GM12878 (cell line): ENCODE data around the gene SEC14L6. TPM values are rescaled to one million over a fixed set of nuclear protein-coding genes. Genes with fewer than 3 reads are reported as not detected.

Source experiments
- ATAC-seq: fragments of 200-7000 bp; cut with Tn5 transposase; 3 replicates; pipeline ENCODE4 v1.9.1; 2020; ENCODE audit warnings: mild to moderate bottlenecking, moderate library complexity
- BruUV-seq: library from RNA; stranded (reverse); fragments of 400-500 nt; replicated peaks from 2 replicates; lab custom pipeline; 2021; lab: Mats Ljungman, UMichigan
- CTCF ChIA-PET: fragments of 300-600 bp; sonication (Branson Sonifier 250); formaldehyde crosslinking; extraction: SDS; loops from one replicate; lab custom pipeline; 2021; ENCODE audit warnings: inconsistent platforms; lab: Yijun Ruan, JAX
- POLR2A ChIA-PET: fragments of 350-600 bp; formaldehyde crosslinking; extraction: SDS; loops from one replicate; lab custom pipeline; 2021; ENCODE audit warnings: inconsistent platforms; lab: Charles Lee
- RAD21 ChIA-PET: fragments of 300-600 bp; sonication (Branson Sonifier 250); formaldehyde crosslinking; loops from one replicate; lab custom pipeline; 2023; ENCODE audit warnings: antibody characterized with exemption; ENCODE audit not compliant: unreplicated experiment; lab: Charles Lee
- SMC1A ChIA-PET: fragments of 300-600 bp; sonication (Branson Sonifier 250); formaldehyde crosslinking; loops from one replicate; lab custom pipeline; 2023; ENCODE audit not compliant: unreplicated experiment, uncharacterized antibody; lab: Charles Lee
- DNase-seq: peaks from one replicate; pipeline ENCODE4 v3.0.0-alpha.2; 2011; ENCODE audit warnings: low read depth, low spot score
- FAIRE-seq: peaks from 3 replicates; lab custom pipeline; 2011; peaks lifted over from hg19 to GRCh38; lab: Jason Lieb, UNC
- H2AFZ ChIP-seq: 2 replicates; pipeline ENCODE4 v1.6.0; 2011; ENCODE audit warnings: low read depth, low read length, control low read depth; ENCODE audit not compliant: control insufficient read depth
- H3K27ac ChIP-seq: 2 replicates; pipeline ENCODE4 v1.5.1; 2011; ENCODE audit warnings: control low read depth; ENCODE audit not compliant: control insufficient read depth, insufficient read depth
- H3K27me3 ChIP-seq, 2 experiments: replicated peaks in 1 of 2; 2 replicates each; pipeline versions ENCODE4 v1.6.0 to v1.6.1; 2011; ENCODE audit warnings: low read length in 1 of 2; ENCODE audit not compliant: control insufficient read depth in 2 of 2, insufficient read depth in 2 of 2
- H3K36me3 ChIP-seq, 2 experiments: 2 replicates each; pipeline ENCODE4 v1.5.1; 2011; ENCODE audit warnings: low read length in 1 of 2; ENCODE audit not compliant: control insufficient read depth in 2 of 2, insufficient read depth in 2 of 2
- H3K4me1 ChIP-seq: 2 replicates; pipeline ENCODE4 v1.6.1; 2011; ENCODE audit warnings: mild to moderate bottlenecking, low read length, moderate library complexity, mixed read lengths; ENCODE audit not compliant: control insufficient read depth, insufficient read depth
- H3K4me2 ChIP-seq: 2 replicates; pipeline ENCODE4 v1.6.0; 2011; ENCODE audit warnings: control low read depth; ENCODE audit not compliant: control insufficient read depth, insufficient read depth
- H3K4me3 ChIP-seq: fragments of 200-600 bp; sonication (generic); 2 replicates; pipeline ENCODE4 v1.5.1; 2016
- H3K79me2 ChIP-seq: 2 replicates; pipeline ENCODE4 v1.6.0; 2011; ENCODE audit warnings: low read length; ENCODE audit not compliant: control insufficient read depth, insufficient read depth
- H3K9ac ChIP-seq: 2 replicates; pipeline ENCODE4 v1.8.0; 2011; ENCODE audit warnings: low read length, control low read depth, mixed read lengths; ENCODE audit not compliant: control insufficient read depth, insufficient read depth
- H3K9me3 ChIP-seq: replicated peaks from 3 replicates; pipeline ENCODE4 v1.5.1; 2011; ENCODE audit warnings: mild to moderate bottlenecking, low read length; ENCODE audit not compliant: control insufficient read depth, insufficient read depth
- H4K20me1 ChIP-seq: 2 replicates; pipeline ENCODE4 v1.6.0; 2011; ENCODE audit not compliant: control insufficient read depth, insufficient read depth
- CHD2 ChIP-seq: IDR thresholded peaks from 2 replicates; pipeline ENCODE4 v1.6.1; 2011; ENCODE audit warnings: low read depth, low read length, improper control_type of control experiment, borderline replicate concordance
- EP300 ChIP-seq, 2 experiments: fragments of 150-350 bp in 1 of 2; IDR thresholded peaks; 2 replicates each; pipeline ENCODE4 v1.6.1; 2011 to 2012; ENCODE audit warnings: low read depth in 2 of 2, low read length in 2 of 2, borderline replicate concordance in 1 of 2, improper control_type of control experiment in 1 of 2, inconsistent platforms in 1 of 2; ENCODE audit not compliant: control insufficient read depth in 1 of 2
- GABPA ChIP-seq: IDR thresholded peaks from 2 replicates; pipeline ENCODE4 v1.6.1; 2014; ENCODE audit warnings: antibody characterized with exemption, low read depth, mild to moderate bottlenecking, inconsistent platforms
- IKZF1 ChIP-seq: fragments of 450-650 bp; conservative IDR thresholded peaks from 2 replicates; pipeline ENCODE4 v1.6.1; 2017; ENCODE audit warnings: antibody characterized with exemption, mild to moderate bottlenecking
- IRF4 ChIP-seq: IDR thresholded peaks from 2 replicates; pipeline ENCODE4 v1.6.1; 2011; ENCODE audit warnings: low read depth, low read length
- MTA2 ChIP-seq: fragments of 450-650 bp; IDR thresholded peaks from 2 replicates; pipeline ENCODE4 v1.6.1; 2016; ENCODE audit warnings: low read depth, mild to moderate bottlenecking, moderate library complexity
- MXI1 ChIP-seq: fragments of 150-350 bp; IDR thresholded peaks from 2 replicates; pipeline ENCODE4 v1.6.1; 2011; ENCODE audit warnings: low read depth, mild to moderate bottlenecking, inconsistent platforms, low read length, improper control_type of control experiment
- SRF ChIP-seq, 2 experiments: IDR thresholded peaks; 2 replicates each; pipeline ENCODE4 v1.6.1; 2011; ENCODE audit warnings: low read depth in 2 of 2, low read length in 2 of 2, mild to moderate bottlenecking in 1 of 2, moderate library complexity in 1 of 2
- YBX1 ChIP-seq: fragments of 450-650 bp; IDR thresholded peaks from 2 replicates; pipeline ENCODE4 v1.6.1; 2016; ENCODE audit warnings: antibody characterized with exemption
- ZNF207 ChIP-seq: fragments of 450-650 bp; IDR thresholded peaks from 2 replicates; pipeline ENCODE4 v1.6.1; 2014; ENCODE audit warnings: antibody characterized with exemption, mild to moderate bottlenecking, borderline replicate concordance
- WGBS: methylation state at CpG from one replicate; pipeline ENCODE4 v1.1.6; 2016; ENCODE audit warnings: low lambda C conversion rate; ENCODE audit not compliant: insufficient replicate concordance, insufficient coverage; ENCODE audit errors: missing lambda C conversion rate; 5-methylcytosine and 5-hydroxymethylcytosine counted together
- in situ Hi-C: fragments of 300-500 bp; cut with MboI; formaldehyde crosslinking; loops from 9 replicates; pipeline ENCODE4 v1.14.3; 2018; ENCODE audit warnings: mixed read lengths
- intact Hi-C: fragments of 100-400 bp; cut with micrococcal nuclease; formaldehyde crosslinking; loops from one replicate; pipeline ENCODE4 v1.14.2; 2022; ENCODE audit not compliant: unreplicated experiment
- polyA plus RNA-seq, 11 experiments: library from polyadenylated mRNA; depleted of rRNA in 4 of 11; unstranded in 6 of 11; stranded (reverse) in 5 of 11; fragments of >200 nt; fragmentation: Nextera tagmentation in 4 of 11; fragmentation: Illumina TruSeq in 1 of 11; extraction: Ambion mirVana in 4 of 11; extraction: Trizol in 1 of 11; gene quantifications; 1 replicate in 1 of 11; 2 replicates in 10 of 11; pipeline versions ENCODE4 v1.2.1 to v1.2.3, GENCODE V29; 2011 to 2016; ENCODE audit warnings: inconsistent platforms in 2 of 11, missing spikeins in 2 of 11, low read depth in 1 of 11
- total RNA-seq, 4 experiments: library from RNA; depleted of rRNA in 3 of 4; stranded (reverse); fragments of >200 nt in 3 of 4; fragmentation: Illumina TruSeq in 1 of 4; extraction: Trizol in 1 of 4; gene quantifications; 2 replicates each; pipeline versions ENCODE4 v1.2.1 to v1.2.3, GENCODE V29; 2013 to 2021
- TF ChIP-seq, protein P1 (sequence below): fragments of 450-650 bp; IDR thresholded peaks from 2 replicates; pipeline ENCODE4 v1.6.1; 2017; ENCODE audit warnings: mild to moderate bottlenecking, moderate library complexity
- TF ChIP-seq, protein P2 (sequence below): fragments of 450-650 bp; formaldehyde crosslinking; IDR thresholded peaks from 2 replicates; pipeline ENCODE4 v1.4.0; 2022; ENCODE audit warnings: mild to moderate bottlenecking, moderate library complexity
- TF ChIP-seq, protein P3 (sequence below): fragments of 450-650 bp; IDR thresholded peaks from 2 replicates; pipeline ENCODE4 v1.6.1; 2016; ENCODE audit warnings: mild to moderate bottlenecking, moderate library complexity, borderline replicate concordance

The SEC14L6 gene
- total and polyA plus RNA-seq, 10 of the 15 experiments (the other 5 are each of a cell fraction or from before 2014, with no cell fraction given), result not detected

DNA sequence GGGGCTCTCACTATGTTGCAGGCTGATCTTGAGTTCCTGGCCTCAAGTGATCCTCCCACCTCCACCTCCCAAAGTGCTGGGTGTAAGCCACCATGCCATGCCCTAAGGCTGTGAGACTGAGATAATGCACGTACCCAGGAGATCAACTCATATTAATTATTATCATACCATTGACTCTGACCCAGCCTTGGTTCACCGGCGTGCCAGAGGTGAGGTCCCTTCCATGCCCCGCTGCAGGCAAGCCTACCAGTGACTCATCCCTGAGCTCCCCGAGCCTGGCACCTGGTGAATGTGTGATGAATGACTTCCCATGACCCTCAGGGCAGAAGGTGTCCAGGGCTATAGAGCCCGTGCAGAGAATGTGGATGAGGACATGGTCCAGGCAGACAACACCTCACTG lies 15.8 kb upstream of the SEC14L6 start:
- Histone ChIP-seq H3K4me1 (no peaks in the 10 kb centered on the region), H3K4me2 (no peak overlapping the region), H3K27me3 (no peaks in the 10 kb centered on the region; a peak in 1 of 4 replicates), H3K36me3 (no peaks in the 10 kb centered on the region), H3K9me3 (no peaks in the 10 kb centered on the region), H3K79me2 (no peaks in the 10 kb centered on the region), H3K9ac (no peak overlapping the region), H4K20me1 (no peaks in the 10 kb centered on the region), H3K4me3 (no peak overlapping the region), H3K27ac (no peak overlapping the region), H2AFZ (no peak overlapping the region)
- DNase-seq, result no peak
- 21% methylated on average over 6 of the region's 6 CpGs for WGBS
- RAD21 ChIA-PET, result no interaction called here
- BruUV-seq, result no TSS peak
- POLR2A ChIA-PET, result no interaction called here
- SMC1A ChIA-PET, result no interaction called here
- intact Hi-C loops (no loop called here), in situ Hi-C loops (no loop called here)
- CTCF ChIA-PET, result interaction anchor here (1.1 to 1.6 kb wide), 2 partner anchors 39 to 117 kb away, joined by 4 to 7 read pairs; no protein-coding TSS in a partner anchor
- no peak for FAIRE-seq
- no peak for ATAC-seq
- TF ChIP-seq IRF4 (no peak), GABPA (no peak), MXI1 (no peak), MTA2 (no peak), YBX1 (no peak), EP300 (IDR thresholded peaks at IDR 0.05; ENCODE audit: borderline replicate concordance in 1 of 2, control insufficient read depth in 1 of 2, low read depth in 2 of 2, low read length in 2 of 2) (no peak), SRF (IDR thresholded peaks at IDR 0.05; ENCODE audit: low read depth in 2 of 2, low read length in 2 of 2) (no peak), ZNF207 (no peak), IKZF1 (no peak), CHD2 (no peak)
- TF ChIP-seq, protein P1, sequence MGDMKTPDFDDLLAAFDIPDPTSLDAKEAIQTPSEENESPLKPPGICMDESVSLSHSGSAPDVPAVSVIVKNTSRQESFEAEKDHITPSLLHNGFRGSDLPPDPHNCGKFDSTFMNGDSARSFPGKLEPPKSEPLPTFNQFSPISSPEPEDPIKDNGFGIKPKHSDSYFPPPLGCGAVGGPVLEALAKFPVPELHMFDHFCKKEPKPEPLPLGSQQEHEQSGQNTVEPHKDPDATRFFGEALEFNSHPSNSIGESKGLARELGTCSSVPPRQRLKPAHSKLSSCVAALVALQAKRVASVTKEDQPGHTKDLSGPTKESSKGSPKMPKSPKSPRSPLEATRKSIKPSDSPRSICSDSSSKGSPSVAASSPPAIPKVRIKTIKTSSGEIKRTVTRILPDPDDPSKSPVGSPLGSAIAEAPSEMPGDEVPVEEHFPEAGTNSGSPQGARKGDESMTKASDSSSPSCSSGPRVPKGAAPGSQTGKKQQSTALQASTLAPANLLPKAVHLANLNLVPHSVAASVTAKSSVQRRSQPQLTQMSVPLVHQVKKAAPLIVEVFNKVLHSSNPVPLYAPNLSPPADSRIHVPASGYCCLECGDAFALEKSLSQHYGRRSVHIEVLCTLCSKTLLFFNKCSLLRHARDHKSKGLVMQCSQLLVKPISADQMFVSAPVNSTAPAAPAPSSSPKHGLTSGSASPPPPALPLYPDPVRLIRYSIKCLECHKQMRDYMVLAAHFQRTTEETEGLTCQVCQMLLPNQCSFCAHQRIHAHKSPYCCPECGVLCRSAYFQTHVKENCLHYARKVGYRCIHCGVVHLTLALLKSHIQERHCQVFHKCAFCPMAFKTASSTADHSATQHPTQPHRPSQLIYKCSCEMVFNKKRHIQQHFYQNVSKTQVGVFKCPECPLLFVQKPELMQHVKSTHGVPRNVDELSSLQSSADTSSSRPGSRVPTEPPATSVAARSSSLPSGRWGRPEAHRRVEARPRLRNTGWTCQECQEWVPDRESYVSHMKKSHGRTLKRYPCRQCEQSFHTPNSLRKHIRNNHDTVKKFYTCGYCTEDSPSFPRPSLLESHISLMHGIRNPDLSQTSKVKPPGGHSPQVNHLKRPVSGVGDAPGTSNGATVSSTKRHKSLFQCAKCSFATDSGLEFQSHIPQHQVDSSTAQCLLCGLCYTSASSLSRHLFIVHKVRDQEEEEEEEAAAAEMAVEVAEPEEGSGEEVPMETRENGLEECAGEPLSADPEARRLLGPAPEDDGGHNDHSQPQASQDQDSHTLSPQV, result no peak
- TF ChIP-seq, protein P2, sequence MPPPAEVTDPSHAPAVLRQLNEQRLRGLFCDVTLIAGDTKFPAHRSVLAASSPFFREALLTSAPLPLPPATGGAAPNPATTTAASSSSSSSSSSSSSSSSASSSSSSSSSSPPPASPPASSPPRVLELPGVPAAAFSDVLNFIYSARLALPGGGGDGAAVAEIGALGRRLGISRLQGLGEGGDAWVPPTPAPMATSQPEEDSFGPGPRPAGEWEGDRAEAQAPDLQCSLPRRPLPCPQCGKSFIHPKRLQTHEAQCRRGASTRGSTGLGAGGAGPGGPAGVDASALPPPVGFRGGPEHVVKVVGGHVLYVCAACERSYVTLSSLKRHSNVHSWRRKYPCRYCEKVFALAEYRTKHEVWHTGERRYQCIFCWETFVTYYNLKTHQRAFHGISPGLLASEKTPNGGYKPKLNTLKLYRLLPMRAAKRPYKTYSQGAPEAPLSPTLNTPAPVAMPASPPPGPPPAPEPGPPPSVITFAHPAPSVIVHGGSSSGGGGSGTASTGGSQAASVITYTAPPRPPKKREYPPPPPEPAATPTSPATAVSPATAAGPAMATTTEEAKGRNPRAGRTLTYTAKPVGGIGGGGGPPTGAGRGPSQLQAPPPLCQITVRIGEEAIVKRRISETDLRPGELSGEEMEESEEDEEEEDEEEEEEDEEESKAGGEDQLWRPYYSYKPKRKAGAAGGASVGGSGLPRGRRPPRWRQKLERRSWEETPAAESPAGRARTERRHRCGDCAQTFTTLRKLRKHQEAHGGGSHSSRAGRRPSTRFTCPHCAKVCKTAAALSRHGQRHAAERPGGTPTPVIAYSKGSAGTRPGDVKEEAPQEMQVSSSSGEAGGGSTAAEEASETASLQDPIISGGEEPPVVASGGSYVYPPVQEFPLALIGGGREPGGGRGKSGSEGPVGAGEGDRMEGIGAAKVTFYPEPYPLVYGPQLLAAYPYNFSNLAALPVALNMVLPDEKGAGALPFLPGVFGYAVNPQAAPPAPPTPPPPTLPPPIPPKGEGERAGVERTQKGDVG (CRISPR knock-in tag), result no peak
- TF ChIP-seq, protein P3, sequence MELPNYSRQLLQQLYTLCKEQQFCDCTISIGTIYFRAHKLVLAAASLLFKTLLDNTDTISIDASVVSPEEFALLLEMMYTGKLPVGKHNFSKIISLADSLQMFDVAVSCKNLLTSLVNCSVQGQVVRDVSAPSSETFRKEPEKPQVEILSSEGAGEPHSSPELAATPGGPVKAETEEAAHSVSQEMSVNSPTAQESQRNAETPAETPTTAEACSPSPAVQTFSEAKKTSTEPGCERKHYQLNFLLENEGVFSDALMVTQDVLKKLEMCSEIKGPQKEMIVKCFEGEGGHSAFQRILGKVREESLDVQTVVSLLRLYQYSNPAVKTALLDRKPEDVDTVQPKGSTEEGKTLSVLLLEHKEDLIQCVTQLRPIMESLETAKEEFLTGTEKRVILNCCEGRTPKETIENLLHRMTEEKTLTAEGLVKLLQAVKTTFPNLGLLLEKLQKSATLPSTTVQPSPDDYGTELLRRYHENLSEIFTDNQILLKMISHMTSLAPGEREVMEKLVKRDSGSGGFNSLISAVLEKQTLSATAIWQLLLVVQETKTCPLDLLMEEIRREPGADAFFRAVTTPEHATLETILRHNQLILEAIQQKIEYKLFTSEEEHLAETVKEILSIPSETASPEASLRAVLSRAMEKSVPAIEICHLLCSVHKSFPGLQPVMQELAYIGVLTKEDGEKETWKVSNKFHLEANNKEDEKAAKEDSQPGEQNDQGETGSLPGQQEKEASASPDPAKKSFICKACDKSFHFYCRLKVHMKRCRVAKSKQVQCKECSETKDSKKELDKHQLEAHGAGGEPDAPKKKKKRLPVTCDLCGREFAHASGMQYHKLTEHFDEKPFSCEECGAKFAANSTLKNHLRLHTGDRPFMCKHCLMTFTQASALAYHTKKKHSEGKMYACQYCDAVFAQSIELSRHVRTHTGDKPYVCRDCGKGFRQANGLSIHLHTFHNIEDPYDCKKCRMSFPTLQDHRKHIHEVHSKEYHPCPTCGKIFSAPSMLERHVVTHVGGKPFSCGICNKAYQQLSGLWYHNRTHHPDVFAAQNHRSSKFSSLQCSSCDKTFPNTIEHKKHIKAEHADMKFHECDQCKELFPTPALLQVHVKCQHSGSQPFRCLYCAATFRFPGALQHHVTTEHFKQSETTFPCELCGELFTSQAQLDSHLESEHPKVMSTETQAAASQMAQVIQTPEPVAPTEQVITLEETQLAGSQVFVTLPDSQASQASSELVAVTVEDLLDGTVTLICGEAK, result no peak
